Left ventricle myocardium superior (tissue), 1 donor: ENCODE results near the gene CUX1. TPM values are rescaled to one million over a fixed set of nuclear protein-coding genes. Genes with fewer than 3 reads are reported as not detected.

Experiments used
- ATAC-seq: fragments of 200-7000 bp; cut with Tn5 transposase; one replicate; pipeline ENCODE4 v1.9.1; 2020; ENCODE audit warnings: mild to moderate bottlenecking, moderate library complexity
- DNase-seq: peaks from one replicate; pipeline ENCODE4 v3.0.0-alpha.2; 2020
- intact Hi-C: fragments of 100-400 bp; cut with micrococcal nuclease; formaldehyde crosslinking; loops from one replicate; pipeline ENCODE4 v1.11.0; 2022
- total RNA-seq: library from RNA; stranded (reverse); fragmentation: NEBNext Ultra II Directional; extraction: Animal tissue kit (Norgen Biotek cat#: 25700); gene quantifications from one replicate; pipeline ENCODE4 v1.2.1, GENCODE V29; 2021
- donor health status: DM: no; HTN: yes; CAD: no; lungs with severe emphysema.

CUX1 gene
- total RNA-seq, 1 donor from 2014 or later: 123 TPM

GRCh38 chr7:101900103-101900502, 82.7 kb downstream of the CUX1 start:
- DNase-seq (peak; percentile 84), ATAC-seq (peak; percentile 82)

DNA sequence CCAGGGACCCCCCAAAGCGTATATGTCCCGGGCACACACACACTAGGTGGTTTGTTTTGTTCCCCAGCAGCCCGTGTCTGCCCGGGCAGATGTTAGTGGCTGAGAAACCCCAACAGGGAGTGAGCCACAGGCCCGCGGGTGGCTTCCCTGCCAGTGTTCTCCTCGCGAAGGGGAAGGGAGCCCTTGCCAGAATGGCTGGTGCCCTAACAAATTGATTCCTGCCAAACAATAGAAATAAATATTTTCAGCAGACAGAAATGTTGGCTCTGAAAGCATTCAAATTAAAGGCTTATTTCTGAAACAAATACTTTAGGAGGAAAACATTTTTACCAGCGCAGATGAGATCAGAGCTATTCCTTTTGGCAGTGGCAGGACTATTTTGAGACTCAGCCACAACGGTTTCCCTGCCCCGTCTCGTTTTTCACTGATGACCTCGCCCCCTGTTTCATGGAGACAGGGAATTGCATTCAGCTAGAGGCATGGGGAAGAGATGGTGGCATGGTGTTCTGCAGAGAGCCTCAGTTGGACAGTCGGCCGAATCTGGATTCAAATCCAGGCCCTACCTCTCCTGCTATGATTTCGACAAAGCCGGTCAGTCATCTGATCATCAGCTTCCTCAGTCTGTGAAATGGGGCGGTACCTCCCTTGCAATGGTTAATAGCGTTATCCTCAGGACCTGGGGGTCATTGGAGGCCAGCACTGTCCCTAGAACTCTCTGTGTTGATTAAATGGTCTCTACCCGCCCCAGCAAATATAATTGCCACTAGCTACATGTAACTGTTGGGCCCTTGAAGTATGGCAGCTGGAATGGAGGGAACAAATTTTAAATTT, 84.5 kb downstream of the CUX1 start:
- ATAC-seq (peak; percentile 17), DNase-seq (no peak)

More at GRCh38 chr7:101900103-101900502, 82.7 kb downstream of the CUX1 start:
- intact Hi-C loops: no loop called here

GRCh38 chr7:101902680-101903514, 85.5 kb downstream of the CUX1 start:
- intact Hi-C loops: no loop called here
- DNase-seq: no peak
- ATAC-seq: no peak

More for the DNA sequence above, 84.5 kb downstream of the CUX1 start:
- intact Hi-C loops: no loop called here

- no peak for DNase-seq
- intact Hi-C loops: no loop called here
Observed at GRCh38 chr7:101903515-101903868, 86.1 kb downstream of the CUX1 start.

GRCh38 chr7:101904019-101904418, 86.6 kb downstream of the CUX1 start:
- intact Hi-C loops: no loop called here
- DNase-seq (no peak), ATAC-seq (no peak)

More at GRCh38 chr7:101903515-101903868, 86.1 kb downstream of the CUX1 start:
- no peak for ATAC-seq

- ATAC-seq (no peak), DNase-seq (no peak)
- intact Hi-C loops: no loop called here
Observed at GRCh38 chr7:101905203-101905865, 87.9 kb downstream of the CUX1 start.

GRCh38 chr7:101906291-101907240, 89.1 kb downstream of the CUX1 start:
- intact Hi-C loops: no loop called here

DNA sequence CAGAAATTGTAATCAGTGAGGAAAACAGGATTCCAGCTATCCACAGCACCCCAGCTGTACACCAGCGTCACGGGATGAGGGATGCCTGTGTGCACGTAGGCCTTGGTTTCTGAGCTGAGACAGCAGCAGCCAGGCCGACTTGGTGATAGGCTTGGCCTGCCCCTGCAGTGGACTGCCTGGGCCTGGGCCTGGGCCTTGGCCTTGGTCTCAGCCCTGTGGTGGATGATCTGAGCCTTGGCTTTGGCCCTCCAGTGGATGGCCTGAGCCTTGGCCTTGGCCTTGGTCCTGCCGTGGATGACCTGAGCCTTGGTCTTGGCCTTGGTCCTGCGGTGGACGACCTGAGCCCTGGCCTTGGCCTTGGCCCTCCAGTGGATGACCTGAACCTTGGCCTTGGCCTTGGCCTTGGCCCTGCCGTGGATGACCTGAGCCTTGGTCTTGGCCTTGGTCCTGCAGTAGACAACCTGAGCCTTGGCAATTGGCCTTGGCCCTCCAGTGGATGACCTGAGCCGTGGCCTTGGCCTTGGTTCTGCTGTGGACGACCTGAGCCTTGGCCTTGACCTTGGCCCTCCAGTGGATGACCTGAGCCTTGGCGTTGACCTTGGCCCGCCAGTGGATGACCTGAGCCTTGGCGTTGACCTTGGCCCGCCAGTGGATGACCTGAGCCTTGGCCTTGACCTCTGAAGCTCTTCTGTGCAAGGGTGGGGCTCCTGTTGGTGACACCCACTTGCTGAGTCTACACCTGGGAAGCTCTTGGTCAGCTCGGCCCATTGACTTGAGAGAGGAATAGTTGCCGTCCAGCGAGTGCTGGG, 93.8 kb downstream of the CUX1 start:
- intact Hi-C loops: no loop called here
- ATAC-seq (peak; percentile 64), DNase-seq (peak; percentile 80)

More at GRCh38 chr7:101906291-101907240, 89.1 kb downstream of the CUX1 start:
- ATAC-seq (no peak), DNase-seq (no peak)

GRCh38 chr7:101911800-101912715, 94.6 kb downstream of the CUX1 start:
- intact Hi-C loops: no loop called here
- ATAC-seq (peak; percentile 63), DNase-seq (peak; percentile 68)

DNA sequence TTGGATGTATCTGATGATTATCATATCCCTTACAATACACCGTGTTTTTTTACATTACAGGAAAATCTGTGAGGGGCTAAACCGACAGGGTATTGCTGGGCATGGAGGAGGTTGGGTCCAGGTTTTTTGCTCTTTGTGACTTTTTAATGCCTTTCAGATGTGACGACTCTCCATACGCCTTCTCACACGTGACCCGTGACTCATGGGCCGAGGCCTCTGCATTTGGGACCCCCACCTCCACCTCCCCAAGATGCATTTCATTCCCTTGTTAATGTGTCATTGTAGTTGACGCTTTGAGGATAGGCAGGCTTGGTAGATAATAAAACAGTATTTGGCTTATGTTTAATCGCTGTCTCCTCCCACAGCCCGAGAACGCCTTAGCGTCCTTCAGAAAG, 95.3 kb downstream of the CUX1 start:
- DNase-seq: no peak
- intact Hi-C loops: no loop called here
- ATAC-seq: peak; percentile 4

DNA sequence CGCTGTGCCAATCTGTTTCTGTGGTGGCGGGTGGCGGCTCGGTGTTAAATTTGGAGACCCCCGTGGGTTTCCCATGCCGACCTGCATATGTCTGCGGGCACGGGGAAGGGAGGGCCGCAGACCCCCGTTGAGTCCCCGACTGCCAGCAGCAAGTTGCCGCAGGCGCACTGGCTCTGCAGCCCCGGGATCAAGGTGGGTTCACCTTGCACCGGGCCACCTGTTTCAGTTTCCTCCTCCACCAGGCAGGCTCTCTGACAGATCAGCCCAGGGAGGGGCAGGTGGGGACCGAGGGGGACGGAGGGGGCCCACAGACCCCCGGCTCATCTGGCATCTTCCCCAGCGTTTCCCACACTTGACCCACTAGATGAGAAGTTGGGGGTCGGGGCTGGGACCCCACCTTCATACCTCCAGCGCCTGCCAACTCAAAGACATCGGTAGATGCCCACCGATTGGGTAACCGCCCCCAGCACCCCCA, 95.9 kb downstream of the CUX1 start:
- intact Hi-C loops: no loop called here
- DNase-seq (no peak), ATAC-seq (no peak)

DNA sequence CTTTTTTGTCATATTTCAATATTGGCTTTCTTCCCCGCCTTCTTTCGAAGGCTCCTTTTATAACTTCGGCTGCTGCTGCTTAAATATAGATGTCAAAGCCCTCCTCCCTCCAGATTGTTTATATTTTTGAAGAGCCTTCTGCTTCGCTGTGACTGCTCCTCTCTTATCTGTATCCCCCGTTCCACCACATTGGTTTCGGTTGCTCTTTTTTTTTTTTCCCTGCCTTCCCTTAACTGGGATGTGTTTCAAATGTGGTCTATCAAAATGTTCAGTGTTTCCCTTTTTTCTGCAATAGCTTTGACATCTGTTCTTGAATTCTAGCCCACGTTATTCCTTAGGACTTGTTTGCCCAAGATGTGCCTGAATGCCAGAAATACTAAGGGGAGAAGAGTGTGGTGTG, 96.4 kb downstream of the CUX1 start:
- DNase-seq (no peak), ATAC-seq (peak; percentile 3)
- intact Hi-C loops: no loop called here

GRCh38 chr7:101915000-101915399, 97.6 kb downstream of the CUX1 start:
- DNase-seq (peak; percentile 81), ATAC-seq (peak; percentile 73)
- intact Hi-C loops: no loop called here

DNA sequence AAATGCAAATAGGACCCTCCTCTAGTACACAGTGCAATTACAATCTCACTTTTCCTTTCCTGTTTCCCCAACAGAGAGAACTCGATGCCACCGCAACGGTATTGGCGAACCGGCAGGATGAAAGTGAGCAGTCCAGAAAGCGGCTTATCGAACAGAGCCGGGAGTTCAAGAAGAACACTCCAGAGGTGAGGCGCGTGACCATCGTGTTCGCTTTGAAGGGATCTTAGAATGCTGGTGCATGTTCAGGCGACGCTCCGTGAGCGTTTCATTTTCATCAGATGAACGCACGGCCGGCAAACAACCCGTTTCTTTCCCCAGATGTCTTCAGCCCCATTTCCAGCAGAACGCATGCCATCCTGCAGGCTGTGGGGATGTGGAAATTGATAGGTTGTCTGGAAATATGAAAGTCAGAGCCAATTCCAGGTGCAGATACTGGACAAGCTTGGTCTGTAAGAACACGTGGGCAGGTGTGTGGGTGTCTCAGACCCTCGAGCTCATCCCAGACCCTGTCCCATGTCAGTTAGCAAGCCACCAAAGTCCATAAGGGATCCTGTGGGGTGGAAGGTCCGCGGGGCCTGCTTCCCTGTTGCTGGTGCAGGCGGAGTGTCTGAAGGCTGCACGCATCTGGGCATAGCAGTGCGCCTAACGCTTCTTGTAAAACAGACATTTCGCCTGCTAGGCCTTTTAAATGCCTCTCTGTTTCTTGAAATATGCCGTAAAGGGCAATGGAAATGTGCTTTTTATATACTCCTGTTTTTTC, 98.8 kb downstream of the CUX1 start:
- no peak for DNase-seq
- intact Hi-C loops: no loop called here
- ATAC-seq: no peak

GRCh38 chr7:101916876-101917275, 99.5 kb downstream of the CUX1 start:
- intact Hi-C loops: no loop called here
- no peak for ATAC-seq
- DNase-seq: no peak

DNA sequence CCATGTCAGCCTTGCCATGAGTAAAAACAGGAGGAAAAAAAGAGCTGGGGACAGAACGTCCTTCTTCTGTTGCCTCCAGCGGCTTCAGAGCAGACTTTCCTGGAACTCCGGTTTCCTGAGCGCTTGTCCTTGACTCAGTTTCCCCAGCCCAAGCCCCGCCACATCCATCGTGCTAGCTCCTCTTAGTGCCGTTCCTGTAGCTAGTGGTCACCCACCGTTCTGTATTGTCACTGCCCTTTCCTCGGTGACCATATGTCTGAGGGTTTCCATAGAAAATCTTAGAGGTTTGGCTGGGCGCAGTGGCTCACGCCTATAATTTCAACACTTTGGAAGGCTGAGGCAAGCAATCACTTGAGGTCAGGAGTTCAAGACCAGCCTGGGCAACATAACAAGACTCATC, 100.1 kb downstream of the CUX1 start:
- intact Hi-C loops: no loop called here
- ATAC-seq (no peak), DNase-seq (no peak)
